Retinal pigment epithelial cell (primary cell): ENCODE measurements around the gene TKT.
A peak's percentile ranks its signal among the peaks of the same experiment; 100 is the strongest.

ENCODE experiments used
- DNase-seq: peaks from one replicate; pipeline ENCODE4 v3.0.0-alpha.2; 2010; ENCODE audit warnings: low read depth
- H3K4me3 ChIP-seq: 2 replicates; pipeline ENCODE4 v1.5.1; 2011; ENCODE audit warnings: mild to moderate bottlenecking, low read length, control low read depth, moderate library complexity
- TF ChIP-seq, protein P1 (sequence below): conservative IDR thresholded peaks from 2 replicates; pipeline ENCODE4 v1.5.1; 2011; ENCODE audit warnings: low read depth, low read length, control low read depth, inconsistent platforms

Gene TKT

DNA sequence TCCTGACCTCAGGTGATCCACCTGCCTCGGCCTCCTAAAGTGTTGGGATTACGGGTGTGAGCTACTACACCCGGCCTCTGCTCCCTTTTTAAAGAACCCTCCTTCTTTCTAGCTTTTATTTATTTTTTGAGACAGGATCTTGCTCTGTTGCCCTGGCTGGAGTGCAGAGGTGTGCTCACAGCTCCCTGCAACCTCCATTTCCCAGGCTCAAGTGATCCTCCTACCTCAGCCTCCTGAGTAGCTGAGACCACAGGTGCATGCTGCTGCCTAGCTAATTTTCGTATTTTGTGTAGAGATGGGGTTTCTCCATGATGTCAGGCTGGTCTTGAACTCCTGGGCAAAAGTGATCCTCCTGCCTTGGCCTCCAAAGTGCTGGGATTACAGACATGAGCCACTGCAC lies 34.5 kb downstream of the TKT start:
- no peak for DNase-seq
- TF ChIP-seq, protein P1, sequence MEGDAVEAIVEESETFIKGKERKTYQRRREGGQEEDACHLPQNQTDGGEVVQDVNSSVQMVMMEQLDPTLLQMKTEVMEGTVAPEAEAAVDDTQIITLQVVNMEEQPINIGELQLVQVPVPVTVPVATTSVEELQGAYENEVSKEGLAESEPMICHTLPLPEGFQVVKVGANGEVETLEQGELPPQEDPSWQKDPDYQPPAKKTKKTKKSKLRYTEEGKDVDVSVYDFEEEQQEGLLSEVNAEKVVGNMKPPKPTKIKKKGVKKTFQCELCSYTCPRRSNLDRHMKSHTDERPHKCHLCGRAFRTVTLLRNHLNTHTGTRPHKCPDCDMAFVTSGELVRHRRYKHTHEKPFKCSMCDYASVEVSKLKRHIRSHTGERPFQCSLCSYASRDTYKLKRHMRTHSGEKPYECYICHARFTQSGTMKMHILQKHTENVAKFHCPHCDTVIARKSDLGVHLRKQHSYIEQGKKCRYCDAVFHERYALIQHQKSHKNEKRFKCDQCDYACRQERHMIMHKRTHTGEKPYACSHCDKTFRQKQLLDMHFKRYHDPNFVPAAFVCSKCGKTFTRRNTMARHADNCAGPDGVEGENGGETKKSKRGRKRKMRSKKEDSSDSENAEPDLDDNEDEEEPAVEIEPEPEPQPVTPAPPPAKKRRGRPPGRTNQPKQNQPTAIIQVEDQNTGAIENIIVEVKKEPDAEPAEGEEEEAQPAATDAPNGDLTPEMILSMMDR = no peak
- H3K4me3 ChIP-seq = no peak overlapping the region

DNA sequence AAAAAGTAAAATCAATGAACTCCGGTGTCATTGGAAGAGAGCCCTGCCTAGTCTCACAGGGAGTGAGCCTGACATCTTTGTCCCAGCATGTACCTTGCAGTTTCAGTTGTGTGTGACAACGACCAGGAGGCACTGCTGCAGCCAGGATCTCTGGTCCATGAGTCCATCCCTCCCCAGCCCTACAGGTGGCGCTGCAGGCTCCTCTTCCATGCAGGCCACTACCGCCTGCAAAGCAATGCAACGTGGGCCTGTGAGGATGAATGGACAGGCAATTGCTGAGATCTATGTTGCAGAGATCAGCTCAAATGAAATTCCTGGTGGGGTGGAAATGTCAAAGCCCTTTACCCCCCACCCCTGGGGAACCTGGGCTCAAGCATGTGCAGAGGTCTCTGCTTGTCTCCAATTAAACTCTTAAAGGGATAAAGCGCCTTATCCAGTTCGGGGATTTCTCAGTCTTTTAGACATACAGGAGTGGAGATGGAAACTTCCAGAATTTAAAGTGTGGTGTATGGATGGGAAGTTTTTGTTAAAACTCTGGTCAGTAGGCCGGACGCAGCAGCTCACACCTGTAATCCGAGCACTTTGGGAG lies 35.8 kb downstream of the TKT start:
- DNase-seq = no peak
- TF ChIP-seq, protein P1 = peak; percentile 97
- H3K4me3 ChIP-seq = no peak overlapping the region

- no peak overlapping the region for H3K4me3 ChIP-seq
- TF ChIP-seq, protein P1 = no peak
- DNase-seq = no peak
These were observed 37.7 kb downstream of the TKT start for GRCh38 chr3:53218131-53218530.

GRCh38 chr3:53217175-53217574 lies 38.6 kb downstream of the TKT start:
- no peak for DNase-seq
- H3K4me3 ChIP-seq = no peak overlapping the region
- TF ChIP-seq, protein P1 = no peak

GRCh38 chr3:53216723-53217122 lies 39.1 kb downstream of the TKT start:
- DNase-seq = no peak
- H3K4me3 ChIP-seq = no peak overlapping the region
- TF ChIP-seq, protein P1 = no peak

- no peak for DNase-seq
- H3K4me3 ChIP-seq = no peak overlapping the region
- TF ChIP-seq, protein P1 = no peak
These were observed 40.0 kb downstream of the TKT start for GRCh38 chr3:53215816-53216215.

- H3K4me3 ChIP-seq = no peak overlapping the region
- TF ChIP-seq, protein P1 = no peak
- no peak for DNase-seq
These were observed 42.5 kb downstream of the TKT start for GRCh38 chr3:53213276-53213675.
